Measurements from ENCODE around the gene ADAMTS14. TPM values are rescaled to one million over a fixed set of nuclear protein-coding genes. Genes with fewer than 3 reads are reported as not detected.
"Not testable (repeated sequence)": the region's sequence is repeated elsewhere in the genome, so short reads cannot be mapped to it uniquely, and the experiment has no call there.

The ADAMTS14 gene, protein sequence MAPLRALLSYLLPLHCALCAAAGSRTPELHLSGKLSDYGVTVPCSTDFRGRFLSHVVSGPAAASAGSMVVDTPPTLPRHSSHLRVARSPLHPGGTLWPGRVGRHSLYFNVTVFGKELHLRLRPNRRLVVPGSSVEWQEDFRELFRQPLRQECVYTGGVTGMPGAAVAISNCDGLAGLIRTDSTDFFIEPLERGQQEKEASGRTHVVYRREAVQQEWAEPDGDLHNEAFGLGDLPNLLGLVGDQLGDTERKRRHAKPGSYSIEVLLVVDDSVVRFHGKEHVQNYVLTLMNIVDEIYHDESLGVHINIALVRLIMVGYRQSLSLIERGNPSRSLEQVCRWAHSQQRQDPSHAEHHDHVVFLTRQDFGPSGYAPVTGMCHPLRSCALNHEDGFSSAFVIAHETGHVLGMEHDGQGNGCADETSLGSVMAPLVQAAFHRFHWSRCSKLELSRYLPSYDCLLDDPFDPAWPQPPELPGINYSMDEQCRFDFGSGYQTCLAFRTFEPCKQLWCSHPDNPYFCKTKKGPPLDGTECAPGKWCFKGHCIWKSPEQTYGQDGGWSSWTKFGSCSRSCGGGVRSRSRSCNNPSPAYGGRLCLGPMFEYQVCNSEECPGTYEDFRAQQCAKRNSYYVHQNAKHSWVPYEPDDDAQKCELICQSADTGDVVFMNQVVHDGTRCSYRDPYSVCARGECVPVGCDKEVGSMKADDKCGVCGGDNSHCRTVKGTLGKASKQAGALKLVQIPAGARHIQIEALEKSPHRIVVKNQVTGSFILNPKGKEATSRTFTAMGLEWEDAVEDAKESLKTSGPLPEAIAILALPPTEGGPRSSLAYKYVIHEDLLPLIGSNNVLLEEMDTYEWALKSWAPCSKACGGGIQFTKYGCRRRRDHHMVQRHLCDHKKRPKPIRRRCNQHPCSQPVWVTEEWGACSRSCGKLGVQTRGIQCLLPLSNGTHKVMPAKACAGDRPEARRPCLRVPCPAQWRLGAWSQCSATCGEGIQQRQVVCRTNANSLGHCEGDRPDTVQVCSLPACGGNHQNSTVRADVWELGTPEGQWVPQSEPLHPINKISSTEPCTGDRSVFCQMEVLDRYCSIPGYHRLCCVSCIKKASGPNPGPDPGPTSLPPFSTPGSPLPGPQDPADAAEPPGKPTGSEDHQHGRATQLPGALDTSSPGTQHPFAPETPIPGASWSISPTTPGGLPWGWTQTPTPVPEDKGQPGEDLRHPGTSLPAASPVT
- total RNA-seq, result under 1 TPM; 0.11 to 0.16 TPM

DNA sequence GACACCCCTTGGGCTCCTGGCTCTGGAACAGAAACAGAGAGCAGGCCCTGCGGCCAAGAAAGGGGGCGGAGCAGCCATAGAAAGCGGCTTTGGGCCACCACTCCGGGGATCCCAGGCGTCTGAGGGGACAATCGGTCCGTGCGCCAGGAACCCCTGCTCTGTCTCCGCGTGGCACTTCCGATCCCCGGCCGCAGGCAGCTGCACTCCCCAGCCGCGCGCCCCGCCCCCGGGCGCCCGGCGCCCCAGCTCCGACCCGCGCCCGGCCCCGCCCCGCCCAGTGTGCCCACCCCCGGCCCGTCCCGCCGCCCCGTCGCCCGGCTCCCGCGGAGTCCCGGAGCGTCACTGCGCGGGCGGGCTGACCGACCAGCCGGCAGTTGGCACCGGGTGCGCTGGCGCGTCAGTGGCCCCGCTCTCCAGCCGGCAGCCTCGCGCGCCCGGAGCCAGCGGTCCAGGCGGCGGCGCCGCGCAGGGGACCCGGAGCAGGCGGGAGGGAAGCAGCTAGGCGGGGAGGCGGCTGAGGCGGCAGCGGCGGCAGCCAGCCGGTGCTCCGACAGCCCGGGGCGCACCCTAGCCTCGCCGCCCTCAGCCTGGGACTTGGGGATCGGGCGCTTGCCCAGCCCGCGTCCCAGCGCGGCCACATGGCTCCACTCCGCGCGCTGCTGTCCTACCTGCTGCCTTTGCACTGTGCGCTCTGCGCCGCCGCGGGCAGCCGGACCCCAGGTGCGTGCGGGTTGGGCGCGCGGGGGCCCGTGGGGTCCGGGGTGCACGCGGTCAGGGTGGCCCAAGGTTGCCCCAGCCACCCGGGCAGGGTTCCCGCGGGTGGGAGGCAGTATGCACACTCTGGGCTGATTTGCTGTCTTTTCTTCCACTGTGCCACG is at the start of gene ADAMTS14:
Gene ADAMTS14 (plus strand): TSS at position 342 of the 878 bp plus-strand sequence. CDS start 297 bp downstream, at position 639.
- Mint-ChIP-seq H3K36me3 (peaks cover 0 to 6% of the 10 kb centered on the region in 2 donors), H3K9me3 (peaks cover 4% of the 10 kb centered on the region in 2 donors), H3K27ac (no peak within 1 kb of the TSS)
- DNase-seq (ENCODE audit: low spot score in 2 of 2), result peak in 1 of 2 donors; percentile 30
- peak; percentile 36 to 74 for ATAC-seq

DNA sequence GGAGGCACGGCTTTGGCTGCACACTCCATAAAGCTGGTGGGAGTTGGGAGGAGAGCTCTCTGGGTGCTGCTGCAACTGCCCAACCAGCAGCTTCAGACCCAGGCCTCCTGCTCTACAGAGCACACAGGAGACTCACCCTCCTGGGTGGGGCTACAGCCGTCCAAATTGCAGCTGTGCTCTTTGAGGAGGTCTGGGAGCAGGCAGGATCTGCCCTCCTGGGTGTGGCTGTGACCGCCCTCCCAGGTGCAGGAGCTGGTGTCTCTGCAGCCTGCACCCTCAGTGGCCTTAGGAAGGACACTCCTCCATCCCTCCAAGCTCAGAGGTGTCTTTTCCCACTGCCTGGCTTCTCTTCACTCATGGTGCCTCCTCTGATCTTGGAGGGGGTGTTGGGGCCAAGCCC is 49.8 kb upstream of the ADAMTS14 start:
- no peak for DNase-seq (ENCODE audit: low spot score in 2 of 2)
- H3K9me3 Mint-ChIP-seq, result peaks cover 7 to 11% of the 10 kb centered on the region in 2 donors
- peaks cover 7 to 15% of the 10 kb centered on the region in 2 donors for H3K36me3 Mint-ChIP-seq
- H3K27ac Mint-ChIP-seq, result no peak overlapping the region
- no peak for ATAC-seq

DNA sequence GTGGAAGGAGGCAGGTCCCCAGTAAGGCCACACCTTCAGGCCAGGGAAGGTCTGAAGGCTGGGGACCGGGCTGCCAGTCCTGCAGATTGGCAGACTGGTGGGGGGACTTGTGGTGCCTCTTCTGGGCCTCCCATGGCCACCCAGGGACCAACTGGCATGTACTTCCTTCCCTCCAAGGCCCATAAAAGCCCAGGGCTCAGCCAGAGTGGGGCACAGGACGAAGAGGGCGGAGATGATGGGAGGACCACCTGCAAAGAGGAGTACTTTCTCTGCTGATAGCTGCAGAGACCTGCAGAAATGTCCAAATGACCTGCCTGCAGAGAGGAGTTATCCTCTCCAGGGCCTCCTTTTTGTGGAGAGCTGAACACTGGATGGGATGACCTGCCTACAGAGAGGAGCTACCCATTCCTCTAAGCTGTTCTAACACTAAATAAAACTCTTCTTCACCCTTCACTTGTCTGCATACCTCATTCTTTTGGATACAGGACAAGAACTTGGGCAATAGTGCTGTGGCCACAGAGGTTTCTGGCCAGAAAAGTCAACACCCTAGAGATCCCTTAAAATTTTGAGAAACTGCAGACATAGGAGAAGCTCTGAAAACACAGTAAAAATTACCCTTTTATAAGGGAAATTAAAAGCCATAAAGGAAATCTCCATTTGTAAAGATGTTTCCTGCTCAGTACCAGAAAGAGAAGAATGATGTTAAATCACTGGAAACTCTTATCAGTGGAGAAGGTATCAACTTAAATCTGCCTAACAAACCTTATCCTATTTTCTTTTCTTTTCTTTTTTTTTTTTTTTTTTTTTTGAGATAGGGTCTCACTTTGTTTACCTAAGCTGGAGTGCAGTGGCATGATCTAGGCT is 49.1 kb upstream of the ADAMTS14 start:
- H3K27ac Mint-ChIP-seq, result no peak overlapping the region
- H3K36me3 Mint-ChIP-seq, result peaks cover 7 to 15% of the 10 kb centered on the region in 2 donors
- no peak for ATAC-seq

DNA sequence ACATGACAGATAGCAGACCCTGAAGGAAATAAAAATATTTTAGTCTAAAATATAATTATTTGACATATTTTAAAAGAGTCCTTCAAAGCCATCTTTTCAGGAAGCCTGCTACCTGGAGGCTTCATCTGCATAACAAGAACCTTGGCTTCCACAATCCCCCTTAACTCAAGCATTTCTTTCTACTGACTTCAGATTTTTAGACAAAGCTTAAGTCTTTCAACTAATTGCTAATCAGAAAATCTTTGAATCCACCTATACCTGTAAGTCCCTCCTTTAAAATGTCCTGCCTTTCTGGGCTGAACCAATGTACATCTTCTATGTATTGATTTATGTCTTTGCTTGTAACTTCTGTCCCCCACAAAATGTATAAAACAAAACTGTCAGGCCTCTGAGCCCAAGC is 46.2 kb upstream of the ADAMTS14 start:
- no peak overlapping the region for H3K27ac Mint-ChIP-seq
- peaks cover 5 to 6% of the 10 kb centered on the region in 2 donors for H3K9me3 Mint-ChIP-seq
- ATAC-seq, result no peak
- DNase-seq (ENCODE audit: low spot score in 2 of 2), result no peak
- no peaks in the 10 kb centered on the region for H3K36me3 Mint-ChIP-seq

More for the DNA sequence above, 49.1 kb upstream of the ADAMTS14 start:
- no peak for DNase-seq (ENCODE audit: low spot score in 2 of 2)
- H3K9me3 Mint-ChIP-seq, result peaks cover 7 to 11% of the 10 kb centered on the region in 2 donors

DNA sequence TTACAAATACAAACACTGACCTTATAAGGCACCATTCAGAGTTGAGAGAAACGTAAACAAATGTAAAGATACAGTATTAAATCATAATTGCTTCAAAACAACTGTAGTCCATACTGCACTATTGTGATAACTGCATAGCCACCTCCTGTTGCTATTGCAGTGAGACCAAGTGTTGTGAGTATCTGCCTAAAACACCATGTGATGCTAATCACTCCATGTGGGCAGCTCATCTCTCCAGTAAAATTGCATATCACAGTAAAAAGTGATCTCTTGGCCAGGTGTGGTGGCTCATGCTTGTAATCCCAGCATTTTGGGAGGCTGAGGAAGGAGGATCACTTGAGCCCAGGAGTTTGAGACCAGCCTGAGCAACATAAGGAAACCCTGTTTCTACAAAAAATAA is 43.0 kb upstream of the ADAMTS14 start:
- ATAC-seq (no peak), DNase-seq (ENCODE audit: low spot score in 2 of 2) (no peak)
- Mint-ChIP-seq H3K36me3 (no peaks in the 10 kb centered on the region), H3K27ac (no peak overlapping the region), H3K9me3 (peaks cover 5 to 6% of the 10 kb centered on the region in 2 donors)

DNA sequence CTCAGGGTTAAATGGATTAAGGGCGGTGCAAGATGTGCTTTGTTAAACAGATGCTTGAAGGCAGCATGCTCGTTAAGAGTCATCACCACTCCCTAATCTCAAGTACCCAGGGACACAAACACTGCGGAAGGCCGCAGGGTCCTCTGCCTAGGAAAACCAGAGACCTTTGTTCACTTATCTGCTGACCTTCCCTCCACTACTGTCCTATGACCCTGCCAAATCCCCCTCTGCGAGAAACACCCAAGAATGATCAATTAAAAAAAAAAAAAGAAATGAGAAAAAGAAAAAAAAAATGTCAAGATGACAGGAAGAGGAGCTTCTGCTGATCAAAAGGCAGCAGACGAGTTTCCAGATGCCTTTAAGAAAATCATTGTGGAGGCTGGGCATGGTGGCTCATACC is 40.6 kb upstream of the ADAMTS14 start:
- not testable (repeated sequence) for ATAC-seq; H3K36me3 Mint-ChIP-seq; H3K27ac Mint-ChIP-seq; H3K9me3 Mint-ChIP-seq; DNase-seq (ENCODE audit: low spot score in 2 of 2)

DNA sequence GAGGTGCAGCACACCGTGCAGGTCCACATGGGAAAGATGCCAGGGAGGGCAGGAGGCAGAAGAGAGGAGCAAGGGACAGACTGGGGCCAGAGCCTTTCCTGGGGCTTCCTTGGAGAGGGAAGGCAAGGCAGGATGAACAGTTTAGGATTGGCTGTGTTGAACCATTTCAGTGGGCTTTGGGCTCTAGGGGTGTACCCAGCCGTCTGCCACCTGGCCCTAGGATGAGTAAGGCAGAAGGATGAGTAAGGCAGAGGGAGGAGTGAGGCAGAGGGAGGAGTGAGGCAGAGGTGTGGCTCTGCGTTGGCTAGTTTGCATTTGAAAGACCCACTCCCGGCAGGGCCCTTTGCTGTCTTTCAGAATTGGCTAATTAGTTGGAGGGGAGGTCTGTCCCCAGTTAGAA is 38.3 kb upstream of the ADAMTS14 start:
- Mint-ChIP-seq H3K27ac (no peak overlapping the region), H3K36me3 (no peaks in the 10 kb centered on the region), H3K9me3 (peaks cover 5 to 6% of the 10 kb centered on the region in 2 donors)
- DNase-seq (ENCODE audit: low spot score in 2 of 2), result no peak
- ATAC-seq, result peak in 1 of 2 donors; percentile 33

DNA sequence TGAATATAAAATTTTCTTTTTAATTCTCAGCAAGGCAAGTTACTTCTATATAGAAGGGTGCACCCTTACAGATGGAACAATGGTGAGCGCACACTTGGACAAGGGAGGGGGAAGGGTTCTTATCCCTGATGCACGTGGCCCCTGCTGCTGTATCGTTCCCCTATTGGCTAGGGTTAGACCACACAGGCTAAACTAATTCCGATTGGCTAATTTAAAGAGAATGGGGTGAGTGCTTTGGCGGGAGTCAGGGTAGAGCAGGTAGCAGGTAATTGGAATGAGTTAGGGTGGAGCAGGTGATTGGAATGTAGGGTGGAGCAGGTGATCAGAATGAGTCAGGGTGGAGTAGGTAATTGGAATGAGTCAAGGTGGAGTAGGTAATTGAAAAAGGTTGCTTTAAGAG is 37.8 kb upstream of the ADAMTS14 start:
- H3K9me3 Mint-ChIP-seq; DNase-seq (ENCODE audit: low spot score in 2 of 2); ATAC-seq; H3K36me3 Mint-ChIP-seq; H3K27ac Mint-ChIP-seq: not testable (repeated sequence)

DNA sequence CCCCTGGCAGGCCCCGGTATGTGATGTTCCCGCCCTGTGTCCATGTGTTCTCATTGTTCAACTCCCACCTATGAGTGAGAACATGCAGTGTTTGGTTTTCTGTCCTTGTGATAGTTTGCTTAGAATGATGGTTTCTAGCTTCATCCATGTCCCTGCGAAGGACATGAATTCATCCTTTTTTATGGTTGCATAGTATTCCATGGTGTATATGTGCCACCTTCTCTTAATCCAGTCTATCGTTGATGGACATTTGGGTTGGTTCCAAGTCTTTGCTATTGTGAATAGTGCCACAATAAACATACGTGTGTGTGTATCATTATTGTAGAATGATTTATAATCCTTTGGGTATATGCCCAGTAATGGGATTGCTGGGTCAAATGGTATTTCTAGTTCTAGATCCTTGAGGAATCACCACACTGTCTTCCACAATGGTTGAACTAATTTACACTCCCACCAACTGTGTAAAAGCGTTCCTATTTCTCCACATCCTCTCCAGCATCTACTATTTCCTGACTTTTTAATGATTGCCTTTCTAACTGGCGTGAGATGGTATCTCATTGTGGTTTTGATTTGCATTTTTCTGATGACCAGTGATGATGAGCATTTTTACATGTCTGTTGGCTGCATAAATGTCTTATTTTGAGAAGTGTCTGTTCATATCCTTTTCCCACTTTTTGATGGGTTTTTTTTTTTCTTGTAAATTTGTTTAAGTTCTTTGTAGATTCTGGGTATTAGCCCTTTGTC is 32.5 kb upstream of the ADAMTS14 start:
- not testable (repeated sequence) for H3K36me3 Mint-ChIP-seq

DNA sequence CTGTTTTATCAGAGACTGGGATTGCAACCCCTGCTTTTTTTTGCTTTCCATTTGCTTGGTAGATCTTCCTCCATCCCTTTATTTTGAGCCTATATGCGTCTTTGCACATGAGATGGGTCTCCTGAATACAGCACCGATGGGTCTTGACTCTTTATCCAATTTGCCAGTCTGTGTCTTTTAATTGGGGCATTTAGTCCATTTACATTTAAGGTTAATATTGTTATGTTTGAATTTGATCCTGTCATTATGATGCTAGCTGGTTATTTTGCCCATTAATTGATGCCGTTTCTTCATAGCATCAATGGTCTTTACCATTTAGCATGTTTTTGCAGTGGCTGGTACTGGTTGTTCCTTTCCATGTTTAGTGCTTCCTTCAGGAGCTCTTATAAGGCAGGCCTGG is 29.0 kb upstream of the ADAMTS14 start:
- ATAC-seq; H3K27ac Mint-ChIP-seq; DNase-seq (ENCODE audit: low spot score in 2 of 2); H3K36me3 Mint-ChIP-seq: not testable (repeated sequence)
- peaks cover 1 to 13% of the 10 kb centered on the region in 2 donors for H3K9me3 Mint-ChIP-seq

More for the DNA sequence above, 32.5 kb upstream of the ADAMTS14 start:
- not testable (repeated sequence) for H3K9me3 Mint-ChIP-seq; DNase-seq (ENCODE audit: low spot score in 2 of 2); ATAC-seq; H3K27ac Mint-ChIP-seq

DNA sequence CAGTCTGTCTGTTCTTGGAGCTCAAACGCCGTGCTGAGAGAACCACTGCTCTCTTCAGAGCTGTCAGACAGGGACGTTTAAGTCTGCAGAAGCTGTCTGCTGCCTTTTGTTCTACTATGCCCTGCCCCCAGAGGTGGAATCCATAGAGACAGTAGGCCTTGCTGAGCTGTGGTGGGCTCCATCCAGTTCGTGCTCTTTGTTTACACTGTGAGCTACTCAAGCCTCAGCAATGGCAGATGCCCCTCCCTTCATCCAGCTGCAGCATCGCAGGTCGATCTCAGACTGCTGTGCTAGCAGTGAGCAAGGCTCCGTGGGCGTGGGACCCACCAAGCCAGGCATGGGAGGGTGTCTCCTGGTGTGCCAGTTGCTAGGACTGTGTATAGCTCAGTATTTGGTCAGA is 27.3 kb upstream of the ADAMTS14 start:
- Mint-ChIP-seq H3K36me3 (peaks cover 14 to 20% of the 10 kb centered on the region in 2 donors), H3K9me3 (peaks cover 15 to 28% of the 10 kb centered on the region in 2 donors)
- not testable (repeated sequence) for ATAC-seq; DNase-seq (ENCODE audit: low spot score in 2 of 2); H3K27ac Mint-ChIP-seq

DNA sequence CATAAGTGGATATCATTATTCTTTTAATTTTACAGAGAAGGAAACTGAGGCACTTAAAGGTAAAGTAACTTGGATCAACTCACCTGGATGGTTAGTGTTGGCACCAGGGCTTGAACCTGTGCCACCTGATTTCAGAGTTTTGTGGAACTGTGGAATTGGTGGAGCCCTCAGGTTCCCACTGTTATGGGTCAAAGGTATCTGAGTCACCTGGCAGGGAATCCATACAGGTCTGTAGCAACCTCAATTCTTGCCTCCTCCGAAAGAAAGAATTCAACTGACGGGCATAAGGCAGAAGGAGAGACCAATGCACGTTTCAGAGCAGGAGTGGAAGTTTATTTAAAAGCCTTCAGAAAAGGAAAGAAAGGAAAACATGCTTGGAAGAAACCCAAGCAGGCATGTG is 25.2 kb upstream of the ADAMTS14 start:
- Mint-ChIP-seq H3K27ac (no peak overlapping the region), H3K9me3 (peaks cover 28 to 41% of the 10 kb centered on the region in 2 donors), H3K36me3 (peaks cover 31% of the 10 kb centered on the region in 2 donors)
- DNase-seq (ENCODE audit: low spot score in 2 of 2) (no peak), ATAC-seq (no peak)

DNA sequence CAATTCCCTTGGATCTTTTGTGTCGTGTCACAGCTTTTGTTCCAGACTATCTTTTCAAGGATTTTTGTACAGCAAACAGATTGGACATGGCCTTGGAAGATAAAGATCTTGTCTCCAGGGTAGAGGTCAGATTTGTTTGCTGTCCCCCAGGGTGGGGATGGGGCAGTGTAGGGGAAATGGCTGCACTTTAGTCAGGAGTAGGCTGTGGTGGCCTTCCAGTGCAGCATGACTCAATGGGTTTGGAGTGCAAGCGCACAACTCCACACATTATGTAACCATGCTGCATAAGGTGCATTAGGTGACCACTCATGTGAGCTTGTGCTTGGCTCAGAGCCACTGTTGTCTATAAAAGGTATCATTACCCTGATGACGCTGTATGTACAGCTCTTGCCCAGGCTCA is 23.9 kb upstream of the ADAMTS14 start:
- ATAC-seq, result no peak
- H3K27ac Mint-ChIP-seq, result no peak overlapping the region
- peaks cover 31% of the 10 kb centered on the region in 2 donors for H3K36me3 Mint-ChIP-seq
- H3K9me3 Mint-ChIP-seq, result peaks cover 28 to 41% of the 10 kb centered on the region in 2 donors
- no peak for DNase-seq (ENCODE audit: low spot score in 2 of 2)

DNA sequence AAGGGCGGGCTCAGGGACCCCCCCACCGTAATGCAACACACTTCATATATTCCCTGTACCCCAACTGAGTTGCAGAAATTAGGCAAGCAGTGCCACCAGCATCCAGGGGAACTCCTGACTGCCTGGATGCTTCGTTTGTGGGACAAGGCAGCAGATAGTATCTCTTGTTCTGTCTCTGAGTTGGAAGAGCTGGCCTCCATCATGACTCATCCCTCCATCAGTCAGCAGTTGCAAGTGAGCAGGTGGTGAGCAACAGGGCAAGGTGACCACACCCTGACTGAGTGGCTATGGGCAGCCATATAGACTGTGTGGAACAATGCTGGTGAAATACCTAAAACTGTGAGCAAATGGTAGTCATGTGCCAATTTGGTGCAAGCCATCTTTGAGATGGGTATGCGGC is 22.8 kb upstream of the ADAMTS14 start:
- ATAC-seq (peak; percentile 51 to 98), DNase-seq (ENCODE audit: low spot score in 2 of 2) (no peak)
- Mint-ChIP-seq H3K27ac (no peak overlapping the region), H3K9me3 (peaks cover 28 to 41% of the 10 kb centered on the region in 2 donors), H3K36me3 (peaks cover 31% of the 10 kb centered on the region in 2 donors)

Measured in activated naive CD4-positive, alpha-beta T cell treated with anti-CD3 and anti-CD28 coated beads, Interleukin-2, amount 50 U/mL, for 72 hours (primary cell).